HG03378 (cell line): ENCODE data around the gene PNLDC1.

Source experiments
- ATAC-seq: cut with Tn5 transposase; IDR thresholded peaks from one replicate; pipeline ENCODE4 v1.9.1; 2021; ENCODE audit warnings: mild to moderate bottlenecking, moderate library complexity; ENCODE audit not compliant: unreplicated experiment

Gene PNLDC1, protein sequence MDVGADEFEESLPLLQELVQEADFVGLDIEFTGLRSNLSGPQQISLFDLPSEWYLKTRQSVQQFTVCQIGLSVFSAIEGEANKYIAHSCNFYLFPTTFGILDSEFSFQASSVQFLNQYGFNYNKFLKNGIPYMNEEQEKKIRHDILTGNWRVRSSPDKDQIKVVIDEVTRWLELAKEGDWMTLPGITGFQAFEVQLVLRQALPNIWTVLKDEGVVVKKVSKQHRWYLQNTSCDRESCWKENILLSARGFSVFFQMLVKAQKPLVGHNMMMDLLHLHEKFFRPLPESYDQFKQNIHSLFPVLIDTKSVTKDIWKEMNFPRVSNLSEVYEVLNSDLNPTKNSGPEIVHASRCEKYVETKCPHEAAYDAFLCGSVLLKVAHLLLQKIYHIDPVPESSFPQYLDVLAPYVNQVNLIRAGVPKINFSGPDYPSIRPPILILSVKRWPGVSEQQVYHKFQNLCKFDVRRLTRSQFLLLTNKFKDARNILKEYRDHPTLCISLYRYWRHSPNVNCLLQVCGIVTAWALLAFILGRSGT

DNA sequence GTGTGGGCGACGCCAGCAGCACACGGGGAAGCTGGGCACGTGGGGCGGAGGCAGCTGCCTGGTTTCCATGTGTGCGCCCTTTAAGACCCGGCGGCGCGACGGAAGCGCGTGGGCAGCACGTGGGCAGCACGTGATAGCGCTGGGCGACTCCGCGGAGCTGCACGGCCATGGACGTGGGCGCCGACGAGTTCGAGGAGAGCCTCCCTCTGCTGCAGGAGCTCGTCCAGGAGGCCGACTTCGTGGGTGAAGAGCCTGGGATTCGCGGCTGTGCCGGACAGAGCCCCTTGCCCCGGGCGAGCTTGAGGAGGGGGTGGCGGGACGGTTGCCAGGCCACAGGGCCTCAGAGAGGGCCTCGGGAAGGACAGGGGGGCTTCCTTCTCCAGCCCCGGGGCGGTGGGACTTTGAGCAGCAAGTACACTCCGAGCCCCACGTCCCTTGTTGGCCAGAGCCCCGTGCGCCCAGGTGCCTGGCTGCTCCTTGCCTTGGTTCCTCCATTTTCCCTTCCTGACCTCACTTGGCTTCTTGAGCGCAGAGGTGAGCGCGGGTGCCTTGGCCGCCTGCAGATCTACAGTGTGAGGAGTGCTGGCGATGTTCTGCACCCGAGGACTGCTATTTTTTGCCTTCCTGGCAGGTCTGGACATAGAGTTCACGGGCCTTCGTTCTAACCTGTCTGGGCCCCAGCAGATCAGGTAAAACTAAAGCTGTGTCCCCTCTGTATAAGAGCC, at the start of gene PNLDC1:
Gene PNLDC1, plus strand, starts transcription at position 136 of the 725 bp plus-strand sequence. Its CDS starts 32 bp downstream, at position 168.
- ATAC-seq: no peak

DNA sequence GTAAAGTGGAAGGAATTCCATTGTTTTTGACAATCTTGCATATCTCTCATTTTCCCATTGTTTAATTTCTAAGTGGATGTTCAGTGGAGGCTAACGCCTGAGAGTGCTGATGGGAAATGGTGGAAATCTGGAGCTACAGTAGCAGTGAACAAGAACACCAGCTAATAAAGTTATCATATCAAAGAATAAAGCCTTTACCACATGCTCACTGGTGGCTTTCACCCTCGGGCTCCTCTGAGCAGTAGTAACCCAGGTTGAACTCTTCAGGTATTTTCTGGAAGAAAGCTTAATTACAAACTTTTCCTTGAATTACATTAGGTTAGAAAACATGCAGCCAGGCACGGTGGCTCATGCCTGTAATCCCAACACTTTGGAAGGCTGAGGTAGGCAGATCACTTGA, 48.6 kb upstream of the PNLDC1 start:
- ATAC-seq: no peak

DNA sequence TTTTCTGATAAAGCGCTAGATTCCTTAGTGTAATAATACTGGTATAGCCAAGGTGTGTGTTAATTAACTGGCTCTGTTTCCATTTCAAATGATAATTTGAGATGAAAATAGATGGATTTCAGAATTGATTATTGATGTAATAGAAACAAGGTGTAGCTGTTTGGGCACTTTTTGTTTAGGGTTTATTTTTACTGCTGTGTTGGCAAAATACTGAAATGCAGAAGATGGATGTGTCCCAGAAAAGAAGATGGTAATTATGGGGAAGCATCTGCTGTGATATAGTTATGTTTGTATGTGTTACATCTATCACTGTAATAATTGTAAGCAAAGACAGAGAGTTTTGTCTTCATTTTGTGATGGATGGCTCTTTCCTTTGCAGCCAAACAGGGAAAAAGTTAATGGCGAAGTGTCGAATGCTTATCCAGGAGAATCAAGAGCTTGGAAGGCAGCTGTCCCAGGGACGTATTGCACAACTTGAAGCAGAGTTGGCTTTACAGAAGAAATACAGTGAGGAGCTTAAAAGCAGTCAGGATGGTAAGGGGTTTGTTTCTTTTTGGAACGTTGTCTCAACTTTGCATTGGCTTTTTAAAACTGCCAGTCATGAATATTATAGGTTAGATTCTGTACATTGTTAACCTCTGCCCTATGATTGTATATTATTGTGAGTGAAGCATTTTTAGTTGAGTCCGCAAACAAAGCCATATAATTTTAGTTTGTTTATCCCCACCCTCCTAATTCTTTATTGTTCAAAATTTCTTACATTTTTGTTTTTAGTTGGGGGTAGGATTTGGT, 46.8 kb upstream of the PNLDC1 start:
- ATAC-seq: no peak

DNA sequence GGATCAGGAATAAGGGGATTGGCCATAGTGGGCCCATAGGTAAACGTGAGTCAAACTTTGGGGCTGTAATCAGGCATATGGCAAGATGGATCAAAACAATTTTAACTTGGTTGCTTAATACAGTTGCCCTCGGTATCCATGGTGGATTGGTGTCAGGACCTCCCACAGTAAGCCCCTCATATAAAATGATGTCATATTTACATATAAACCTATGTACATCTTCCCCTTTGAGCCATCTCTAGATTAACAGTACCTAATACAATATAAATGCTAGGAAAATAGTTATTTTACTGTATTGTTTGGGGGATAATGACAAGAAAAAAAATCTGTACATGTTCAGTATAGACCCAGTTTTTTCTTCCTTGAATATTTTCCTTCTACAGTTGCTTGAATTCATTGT, 45.7 kb upstream of the PNLDC1 start:
- no peak for ATAC-seq

DNA sequence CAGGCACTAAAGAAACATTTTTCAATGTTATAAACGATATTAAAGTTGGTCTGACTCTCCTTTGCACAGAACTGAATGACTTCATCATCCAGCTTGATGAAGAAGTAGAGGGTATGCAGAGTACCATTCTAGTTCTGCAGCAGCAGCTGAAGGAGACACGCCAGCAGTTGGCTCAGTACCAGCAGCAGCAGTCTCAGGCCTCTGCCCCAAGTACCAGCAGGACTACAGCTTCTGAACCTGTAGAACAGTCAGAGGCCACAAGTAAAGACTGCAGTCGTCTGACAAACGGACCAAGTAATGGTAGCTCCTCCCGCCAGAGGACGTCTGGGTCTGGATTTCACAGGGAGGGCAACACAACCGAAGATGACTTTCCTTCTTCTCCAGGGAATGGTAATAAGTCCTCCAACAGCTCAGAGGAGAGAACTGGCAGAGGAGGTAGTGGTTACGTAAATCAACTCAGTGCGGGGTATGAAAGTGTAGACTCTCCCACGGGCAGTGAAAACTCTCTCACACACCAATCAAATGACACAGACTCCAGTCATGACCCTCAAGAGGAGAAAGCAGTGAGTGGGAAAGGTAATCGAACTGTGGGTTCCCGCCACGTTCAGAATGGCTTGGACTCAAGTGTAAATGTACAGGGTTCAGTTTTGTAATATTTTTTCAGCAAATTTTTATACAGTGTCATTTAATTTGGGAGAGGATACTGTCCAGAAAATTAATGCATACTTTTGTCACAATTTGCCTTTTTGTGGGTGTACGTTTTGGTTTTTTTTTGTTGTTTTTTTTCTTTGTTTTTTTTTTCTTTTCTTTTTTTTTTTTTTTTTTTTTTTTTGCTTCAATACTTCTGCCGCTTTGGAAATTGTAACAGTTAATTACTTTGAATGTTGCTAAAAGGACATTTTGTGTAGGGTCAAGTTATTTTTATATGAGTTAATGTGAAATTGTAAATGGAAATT, 44.8 kb upstream of the PNLDC1 start:
- no peak for ATAC-seq

DNA sequence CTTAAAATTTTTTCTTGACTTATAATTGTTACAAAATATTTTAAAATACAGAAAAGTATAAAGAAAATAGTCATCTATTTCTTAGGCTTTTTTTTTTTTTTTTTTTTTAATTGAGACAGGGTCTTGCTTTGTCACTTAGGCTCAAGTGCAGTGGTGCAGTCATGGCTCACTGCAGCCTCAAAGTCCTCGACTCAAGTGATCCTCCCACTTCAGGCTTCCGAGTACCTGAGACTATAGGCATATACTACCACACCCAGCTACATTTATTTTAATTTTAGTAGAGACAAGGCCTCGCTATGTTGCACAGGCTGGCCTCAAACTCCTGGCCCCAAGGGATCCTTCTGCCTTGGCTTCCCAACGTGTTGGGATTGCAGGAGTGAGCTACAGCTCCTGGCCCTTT, 43.6 kb upstream of the PNLDC1 start:
- ATAC-seq: no peak

DNA sequence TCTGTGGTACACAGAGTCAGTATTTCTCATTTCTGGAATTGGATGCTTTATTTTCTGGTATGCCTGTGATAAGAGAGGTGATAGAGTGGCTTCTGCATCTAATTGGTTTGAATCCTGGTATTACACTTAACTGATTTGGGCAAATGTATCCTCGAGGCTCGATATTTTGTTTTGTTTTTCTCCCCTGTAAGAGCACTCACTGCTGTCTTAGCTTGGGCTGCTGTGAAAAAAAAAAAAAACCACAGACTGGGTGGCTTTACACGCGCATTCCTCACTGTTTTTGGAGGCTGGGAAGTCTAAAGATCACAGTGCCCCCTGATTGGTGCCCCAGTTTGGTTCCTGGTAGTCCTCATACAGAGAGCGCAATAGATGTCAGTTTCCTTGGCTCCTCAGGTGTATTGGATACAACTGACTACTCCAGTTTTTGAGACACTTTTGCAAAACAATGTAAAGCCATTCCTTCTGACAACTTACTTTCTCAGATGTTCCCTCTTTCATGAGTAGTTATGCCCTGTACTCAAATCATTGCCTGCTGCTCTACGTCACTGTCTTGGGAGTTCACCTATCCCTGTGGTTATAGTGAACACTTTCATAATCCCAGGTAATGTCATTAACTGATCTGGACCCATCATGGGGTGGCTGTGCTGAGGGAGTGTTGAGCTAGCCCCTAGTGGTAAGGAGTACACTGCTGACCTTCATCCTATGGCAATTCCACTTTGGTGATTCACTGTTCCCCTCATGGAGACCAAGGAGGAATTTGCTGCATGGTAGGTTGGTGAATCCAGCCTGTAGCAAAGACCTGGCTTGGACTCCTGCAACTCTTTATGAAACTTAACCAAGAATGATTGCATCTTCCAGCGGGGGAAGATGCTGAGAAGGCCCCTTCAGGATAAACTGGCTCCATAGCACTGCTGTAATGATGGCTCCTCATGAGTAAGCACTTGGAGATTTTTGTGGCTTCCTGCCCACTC, 41.8 kb upstream of the PNLDC1 start:
- no peak for ATAC-seq

DNA sequence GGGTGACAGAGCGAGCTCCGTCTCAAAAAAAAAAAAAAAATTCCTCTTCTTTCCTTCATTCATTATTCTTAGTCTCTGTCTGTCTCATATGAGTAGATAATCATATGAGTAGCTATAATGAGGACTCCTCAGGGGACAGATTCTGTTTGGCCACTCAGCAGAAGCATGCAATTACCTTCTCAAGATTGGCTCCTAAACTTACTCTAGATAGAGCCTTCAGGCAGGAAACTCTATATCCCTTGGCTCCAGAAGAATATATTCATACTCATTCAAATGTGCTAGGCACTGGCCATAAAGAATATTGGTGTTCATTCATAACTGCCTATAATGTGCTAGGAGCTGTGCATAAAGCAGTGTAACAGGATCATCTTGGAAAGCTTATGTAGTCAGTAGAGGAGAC, 40.4 kb upstream of the PNLDC1 start:
- ATAC-seq: no peak

DNA sequence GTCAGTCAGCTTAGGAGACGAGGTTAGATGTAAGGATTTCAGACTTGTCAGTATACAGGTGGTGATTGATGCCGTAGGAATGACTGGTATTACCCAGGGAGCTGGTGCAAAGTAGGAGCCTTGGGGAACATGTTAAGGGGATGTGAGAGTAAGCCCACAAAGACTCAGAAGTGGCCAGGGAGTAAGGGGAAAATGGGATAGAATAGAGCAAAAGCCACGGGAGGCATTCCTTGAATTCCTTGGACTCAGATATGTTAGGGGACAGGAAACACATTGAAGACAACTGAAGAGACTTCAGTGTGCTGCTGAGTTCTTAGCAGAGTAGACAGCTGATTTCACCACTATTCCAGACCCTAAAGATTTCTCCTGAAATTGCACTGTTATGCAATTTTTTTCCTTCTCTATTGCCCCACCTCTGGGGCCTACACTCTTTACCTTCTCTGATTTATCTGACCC, 39.4 kb upstream of the PNLDC1 start:
- no peak for ATAC-seq

DNA sequence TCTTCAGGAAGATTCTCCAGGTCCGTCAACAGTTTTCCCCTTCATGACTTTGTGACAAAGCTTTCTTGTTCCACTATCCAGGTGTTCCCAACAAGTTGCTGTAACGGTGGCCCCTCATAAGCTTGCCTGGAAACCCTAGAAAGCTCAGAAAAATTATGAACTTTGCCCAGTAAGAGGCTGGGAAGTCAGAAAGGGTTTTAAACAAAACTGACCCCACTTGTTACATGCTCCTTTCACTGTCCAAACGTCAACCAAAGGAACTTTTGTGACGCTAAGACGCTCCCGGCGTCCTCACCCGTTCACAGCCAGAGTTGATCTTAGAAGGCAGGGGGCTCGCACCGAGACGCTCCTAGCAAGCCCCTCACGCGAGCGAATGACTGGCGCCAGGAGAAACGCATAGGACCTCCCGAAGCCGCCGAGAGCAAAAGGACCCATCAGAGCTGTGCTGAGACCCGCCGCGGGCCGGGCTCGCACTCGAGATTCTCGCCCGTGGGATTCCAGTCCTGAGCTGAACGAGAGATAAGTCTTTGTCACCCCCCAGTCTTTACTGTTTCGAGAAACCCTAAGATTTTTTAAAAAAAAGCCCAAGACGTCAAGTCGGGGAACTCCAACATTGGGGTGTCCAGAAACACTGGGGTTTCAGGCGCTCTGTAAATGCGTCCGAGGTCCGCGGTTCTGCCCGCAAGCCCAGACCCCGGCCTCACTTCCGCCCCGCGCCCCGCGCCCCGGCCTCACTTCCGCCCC, 38.8 kb upstream of the PNLDC1 start:
- no peak for ATAC-seq

DNA sequence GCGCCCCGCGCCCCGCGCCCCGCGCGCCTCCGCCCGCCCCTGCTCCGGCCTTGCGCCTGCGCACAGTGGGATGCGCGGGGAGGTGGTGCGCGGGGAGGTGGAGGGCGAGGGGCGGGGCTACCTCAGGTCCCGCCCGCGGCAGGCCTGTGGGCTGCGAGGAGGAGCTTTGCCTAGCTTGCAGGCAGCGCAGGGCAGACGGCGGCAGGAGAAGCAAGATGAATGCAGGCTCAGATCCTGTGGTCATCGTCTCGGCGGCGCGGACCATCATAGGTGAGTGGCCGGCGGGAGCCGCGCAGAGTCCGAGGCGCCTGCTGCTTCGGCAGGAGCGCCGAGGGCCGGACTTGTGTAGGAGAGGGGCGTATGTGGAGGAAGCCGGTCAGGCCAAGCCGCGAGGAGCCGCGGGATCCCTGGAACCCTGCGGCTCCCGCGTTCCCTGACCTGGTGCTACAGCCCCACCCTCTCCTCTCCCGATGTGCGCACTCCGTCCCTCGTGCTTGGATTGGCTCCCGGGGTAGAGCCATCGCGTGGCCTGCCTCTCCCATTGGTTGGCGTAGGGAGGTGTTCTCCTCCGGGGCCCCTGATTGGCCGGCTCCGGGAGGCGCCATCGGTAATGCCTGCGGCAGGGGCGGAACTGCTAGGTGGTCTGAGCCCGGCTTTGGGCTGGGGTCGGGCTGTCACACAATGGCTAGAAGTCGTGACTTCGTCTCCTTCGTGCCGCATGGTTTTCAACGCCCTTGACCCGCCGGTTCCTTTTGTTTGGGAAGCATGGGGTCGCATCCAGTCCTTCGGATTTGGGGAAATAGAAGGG, 38.0 kb upstream of the PNLDC1 start, which contains the start of gene ACAT2:
Gene ACAT2, plus strand, starts transcription at position 173 of the 808 bp plus-strand sequence. Its CDS starts 43 bp downstream, at position 216.
- peak; percentile 96 for ATAC-seq

DNA sequence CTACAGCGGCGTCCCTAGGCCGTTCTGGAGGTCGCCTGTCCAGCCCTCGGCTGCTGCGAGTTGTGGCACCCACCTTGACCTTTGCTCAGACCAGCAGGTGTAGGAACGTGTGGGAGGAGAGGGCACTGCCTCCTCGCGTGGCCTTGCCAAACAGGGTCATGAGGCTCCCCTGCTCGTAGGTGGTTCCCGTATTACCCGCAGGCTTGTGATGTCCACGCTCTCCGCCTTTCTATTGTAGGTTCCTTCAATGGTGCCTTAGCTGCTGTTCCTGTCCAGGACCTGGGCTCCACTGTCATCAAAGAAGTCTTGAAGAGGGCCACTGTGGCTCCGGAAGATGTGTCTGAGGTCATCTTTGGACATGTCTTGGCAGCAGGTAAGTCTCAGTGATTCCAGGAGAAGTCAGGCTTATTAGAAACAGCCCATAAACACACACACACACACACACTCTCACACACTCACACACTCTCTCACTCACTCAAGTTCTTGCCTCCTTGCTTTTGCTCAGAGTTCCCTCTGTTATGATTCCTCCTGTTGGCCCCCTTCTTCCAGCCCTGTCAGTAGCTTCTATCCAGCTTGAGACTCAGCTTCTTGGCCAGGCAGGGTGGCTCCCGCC, 37.3 kb upstream of the PNLDC1 start:
- peak; percentile 17 for ATAC-seq

DNA sequence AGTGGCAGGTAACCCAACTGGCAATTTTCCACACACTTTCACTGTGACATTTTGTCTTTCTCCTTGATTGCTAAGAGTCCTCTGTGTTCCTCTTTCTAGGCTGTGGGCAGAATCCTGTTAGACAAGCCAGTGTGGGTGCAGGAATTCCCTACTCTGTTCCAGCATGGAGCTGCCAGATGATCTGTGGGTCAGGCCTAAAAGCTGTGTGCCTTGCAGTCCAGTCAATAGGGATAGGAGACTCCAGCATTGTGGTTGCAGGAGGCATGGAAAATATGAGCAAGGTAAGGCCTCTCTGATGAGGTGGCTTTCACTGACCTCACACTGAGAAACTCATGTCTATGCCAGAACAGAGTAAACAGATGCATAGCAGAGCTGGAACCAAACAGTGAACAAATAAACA, 33.2 kb upstream of the PNLDC1 start:
- no peak for ATAC-seq

DNA sequence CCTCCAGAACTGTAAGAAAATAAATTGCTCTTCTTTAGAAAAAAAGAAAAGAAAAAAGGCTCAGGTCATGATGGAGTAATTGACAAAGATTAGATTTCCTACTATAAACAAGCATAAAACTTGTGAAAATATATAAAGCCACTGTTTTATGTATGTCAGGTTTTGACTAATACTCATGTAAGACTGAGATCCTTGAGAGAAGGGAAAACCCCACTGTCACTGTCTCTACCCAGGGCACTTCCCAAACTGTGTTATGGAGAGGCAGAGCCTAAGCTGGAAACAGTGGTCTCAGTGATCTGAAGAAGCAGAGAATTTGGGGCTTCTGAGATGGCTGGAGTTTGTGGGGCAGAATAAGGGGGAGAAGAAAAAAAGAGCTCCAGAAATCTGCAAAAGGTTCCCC, 30.6 kb upstream of the PNLDC1 start:
- no peak for ATAC-seq

DNA sequence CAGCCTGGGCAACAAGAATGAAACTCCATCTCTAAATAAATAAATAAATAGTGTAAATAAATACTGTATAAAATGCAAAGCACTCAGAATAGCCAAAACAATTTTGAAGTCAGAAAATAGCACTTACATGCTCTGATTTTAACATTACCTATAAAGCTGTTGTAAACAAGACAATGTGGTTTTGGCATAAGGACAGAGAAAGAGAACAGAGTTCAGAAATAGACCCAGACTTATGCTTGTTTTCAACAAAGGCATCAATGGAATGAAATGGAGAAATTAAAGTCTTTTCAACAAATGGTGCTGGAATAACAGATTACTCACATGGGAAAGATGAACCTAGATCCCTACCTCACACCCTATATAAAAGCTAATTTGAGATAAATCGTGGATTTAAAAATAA, 27.9 kb upstream of the PNLDC1 start:
- ATAC-seq: no peak

DNA sequence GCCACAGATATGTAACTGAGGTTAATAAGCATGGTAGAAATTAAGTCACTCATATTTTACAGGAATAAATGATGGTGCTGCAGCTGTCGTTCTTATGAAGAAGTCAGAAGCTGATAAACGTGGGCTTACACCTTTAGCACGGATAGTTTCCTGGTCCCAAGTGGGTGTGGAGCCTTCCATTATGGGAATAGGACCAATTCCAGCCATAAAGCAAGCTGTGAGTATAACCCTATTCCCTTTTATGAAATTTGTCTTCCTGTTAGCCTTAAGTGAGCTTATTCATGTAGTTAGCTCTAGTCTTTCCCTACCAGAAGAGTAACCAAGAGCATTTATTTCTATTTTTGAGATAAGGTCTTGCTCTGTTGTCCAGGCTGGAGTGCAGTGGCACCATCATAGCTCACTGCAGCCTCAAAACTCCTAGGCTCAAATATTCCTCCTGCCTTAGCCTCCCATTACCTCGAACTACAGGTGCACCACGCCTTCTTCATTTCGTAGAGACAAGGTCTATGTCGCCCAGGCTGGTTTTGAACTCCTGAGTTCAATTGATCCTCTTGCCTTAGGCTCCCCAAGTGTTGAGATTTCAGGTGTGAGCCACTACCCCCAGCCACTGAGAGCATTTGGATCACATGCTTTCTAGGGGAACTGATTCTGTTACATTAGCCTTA, 22.7 kb upstream of the PNLDC1 start:
- no peak for ATAC-seq
